MM.1S (cell line): ENCODE results near the gene SLC9C1.

ENCODE experiments used
- DNase-seq: peaks from one replicate; pipeline ENCODE4 v3.0.0-alpha.2; 2015
- H2AFZ ChIP-seq: fragments of 300-600 bp; sonication (generic); 2 replicates; pipeline ENCODE4 v1.6.0; 2016; ENCODE audit warnings: antibody characterized with exemption, low read length
- H3F3A ChIP-seq: fragments of 300-600 bp; sonication (generic); 2 replicates; pipeline ENCODE4 v1.6.1; 2016; ENCODE audit warnings: mild to moderate bottlenecking, antibody characterized with exemption, low read length, moderate library complexity, mixed read lengths; ENCODE audit not compliant: insufficient read depth
- H3K27ac ChIP-seq: fragments of 300-600 bp; sonication (generic); 2 replicates; pipeline ENCODE4 v1.5.1; 2016; ENCODE audit warnings: mild to moderate bottlenecking, low read length
- H3K27me3 ChIP-seq: fragments of 300-600 bp; sonication (generic); replicated peaks from 2 replicates; pipeline ENCODE4 v1.6.0; 2016; ENCODE audit warnings: low read length; ENCODE audit not compliant: insufficient read depth
- H3K36me3 ChIP-seq: fragments of 300-600 bp; sonication (generic); replicated peaks from 2 replicates; pipeline ENCODE4 v1.6.1; 2016; ENCODE audit warnings: mild to moderate bottlenecking, low read length, mixed read lengths; ENCODE audit not compliant: insufficient read depth
- H3K4me1 ChIP-seq: fragments of 300-600 bp; sonication (generic); 2 replicates; pipeline ENCODE4 v1.6.1; 2016; ENCODE audit warnings: low read length, mixed read lengths
- H3K4me2 ChIP-seq: fragments of 300-600 bp; sonication (generic); 2 replicates; pipeline ENCODE4 v1.6.0; 2016; ENCODE audit warnings: low read depth, low read length
- H3K4me3 ChIP-seq: fragments of 300-600 bp; sonication (generic); 2 replicates; pipeline ENCODE4 v1.5.1; 2016; ENCODE audit warnings: low read length, mixed read lengths
- H3K79me2 ChIP-seq: fragments of 300-600 bp; sonication (generic); 2 replicates; pipeline ENCODE4 v1.6.1; 2016; ENCODE audit warnings: mixed run types, low read length, mixed read lengths
- H3K9ac ChIP-seq: fragments of 300-600 bp; sonication (generic); 2 replicates; pipeline ENCODE4 v1.6.1; 2016; ENCODE audit warnings: low read length, mixed read lengths
- H3K9me2 ChIP-seq: fragments of 300-600 bp; sonication (generic); replicated peaks from 2 replicates; pipeline ENCODE4 v1.6.1; 2016; ENCODE audit warnings: mild to moderate bottlenecking, low read length, mixed read lengths; ENCODE audit not compliant: insufficient read depth
- H3K9me3 ChIP-seq: fragments of 300-600 bp; sonication (generic); replicated peaks from 2 replicates; pipeline ENCODE4 v1.6.1; 2016; ENCODE audit warnings: mild to moderate bottlenecking, low read length, mixed read lengths; ENCODE audit not compliant: insufficient read depth
- H4K20me1 ChIP-seq: fragments of 300-600 bp; sonication (generic); 2 replicates; pipeline ENCODE4 v1.6.1; 2016; ENCODE audit warnings: mild to moderate bottlenecking, low read length, moderate library complexity, mixed read lengths; ENCODE audit not compliant: insufficient read depth
- EZH2 ChIP-seq: fragments of 300-600 bp; sonication (generic); optimal IDR thresholded peaks from 2 replicates; pipeline ENCODE3; 2017; ENCODE audit warnings: low read depth, mild to moderate bottlenecking, antibody characterized with exemption, low read length, mixed read lengths
- EZH2phosphoT487 ChIP-seq: fragments of 300-600 bp; sonication (generic); IDR thresholded peaks from 2 replicates; pipeline ENCODE4 v1.6.1; 2018; ENCODE audit warnings: antibody characterized with exemption, low read length
- TF ChIP-seq, protein P1 (sequence below): fragments of 300-600 bp; sonication (generic); IDR thresholded peaks from 2 replicates; pipeline ENCODE4 v1.5.1; 2016; ENCODE audit warnings: antibody characterized with exemption, low read length, mixed read lengths

SLC9C1 gene

DNA sequence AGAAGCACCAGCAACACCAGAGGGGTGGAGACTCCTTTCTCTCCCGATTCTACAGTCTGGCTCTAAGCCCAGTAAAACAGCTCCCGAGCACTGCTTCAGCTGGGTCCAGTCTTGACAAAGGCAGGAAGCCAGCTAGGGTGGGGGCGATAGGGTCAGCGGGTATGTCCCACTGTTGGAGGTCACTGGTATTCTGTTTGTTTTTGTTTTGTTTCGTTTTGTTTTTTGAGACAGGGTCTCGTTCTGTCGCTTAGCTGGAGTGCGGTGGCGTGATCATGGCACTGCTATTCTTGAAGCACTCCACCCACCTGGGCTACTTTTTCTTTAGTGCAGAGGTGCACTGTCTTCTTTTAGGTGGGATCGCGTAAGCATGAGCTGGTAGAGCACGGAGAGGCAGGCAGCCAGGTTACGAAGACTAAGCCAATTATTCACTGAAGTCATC is 177.2 kb downstream of the SLC9C1 start:
- no peak overlapping the region for H2AFZ ChIP-seq
- TF ChIP-seq, protein P1, sequence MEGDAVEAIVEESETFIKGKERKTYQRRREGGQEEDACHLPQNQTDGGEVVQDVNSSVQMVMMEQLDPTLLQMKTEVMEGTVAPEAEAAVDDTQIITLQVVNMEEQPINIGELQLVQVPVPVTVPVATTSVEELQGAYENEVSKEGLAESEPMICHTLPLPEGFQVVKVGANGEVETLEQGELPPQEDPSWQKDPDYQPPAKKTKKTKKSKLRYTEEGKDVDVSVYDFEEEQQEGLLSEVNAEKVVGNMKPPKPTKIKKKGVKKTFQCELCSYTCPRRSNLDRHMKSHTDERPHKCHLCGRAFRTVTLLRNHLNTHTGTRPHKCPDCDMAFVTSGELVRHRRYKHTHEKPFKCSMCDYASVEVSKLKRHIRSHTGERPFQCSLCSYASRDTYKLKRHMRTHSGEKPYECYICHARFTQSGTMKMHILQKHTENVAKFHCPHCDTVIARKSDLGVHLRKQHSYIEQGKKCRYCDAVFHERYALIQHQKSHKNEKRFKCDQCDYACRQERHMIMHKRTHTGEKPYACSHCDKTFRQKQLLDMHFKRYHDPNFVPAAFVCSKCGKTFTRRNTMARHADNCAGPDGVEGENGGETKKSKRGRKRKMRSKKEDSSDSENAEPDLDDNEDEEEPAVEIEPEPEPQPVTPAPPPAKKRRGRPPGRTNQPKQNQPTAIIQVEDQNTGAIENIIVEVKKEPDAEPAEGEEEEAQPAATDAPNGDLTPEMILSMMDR, result no peak
- TF ChIP-seq EZH2phosphoT487, result no peak
- no peak for TF ChIP-seq EZH2
- H3F3A ChIP-seq, result peaks cover 15% of the 10 kb centered on the region
- H3K4me2 ChIP-seq, result no peak overlapping the region
- H3K9ac ChIP-seq, result no peak overlapping the region
- no peak for DNase-seq
- H3K4me3 ChIP-seq, result no peak overlapping the region
- H3K27ac ChIP-seq, result no peak overlapping the region
- H3K27me3 ChIP-seq, result no peaks in the 10 kb centered on the region
- H4K20me1 ChIP-seq, result no peaks in the 10 kb centered on the region
- no peaks in the 10 kb centered on the region for H3K9me3 ChIP-seq
- no peaks in the 10 kb centered on the region for H3K9me2 ChIP-seq
- H3K79me2 ChIP-seq, result peaks cover 13% of the 10 kb centered on the region; the same call in 1 of the 2 replicates
- H3K4me1 ChIP-seq, result peaks cover 51% of the 10 kb centered on the region
- no peaks in the 10 kb centered on the region for H3K36me3 ChIP-seq

GRCh38 chr3:112115806-112116383 is 178.1 kb downstream of the SLC9C1 start:
- Histone ChIP-seq H4K20me1 (no peaks in the 10 kb centered on the region), H3K4me3 (no peak overlapping the region), H3K27me3 (no peaks in the 10 kb centered on the region), H3K27ac (no peak overlapping the region), H3F3A (peaks cover 10% of the 10 kb centered on the region), H2AFZ (no peak overlapping the region), H3K9me3 (no peaks in the 10 kb centered on the region), H3K79me2 (peaks cover 5% of the 10 kb centered on the region; the same call in 1 of the 2 replicates), H3K4me2 (no peak overlapping the region), H3K36me3 (no peaks in the 10 kb centered on the region), H3K9me2 (no peaks in the 10 kb centered on the region), H3K9ac (no peak overlapping the region), H3K4me1 (peaks cover 42% of the 10 kb centered on the region)
- no peak for DNase-seq
- no peak for TF ChIP-seq EZH2
- TF ChIP-seq EZH2phosphoT487, result no peak
- TF ChIP-seq, protein P1, result no peak

- Histone ChIP-seq H3K4me3 (no peak overlapping the region), H3K4me2 (no peak overlapping the region), H3K4me1 (peaks cover 37% of the 10 kb centered on the region), H3K36me3 (no peaks in the 10 kb centered on the region), H3K27ac (no peak overlapping the region), H3K9me3 (no peaks in the 10 kb centered on the region), H2AFZ (no peak overlapping the region), H3K27me3 (no peaks in the 10 kb centered on the region), H3F3A (0 out of 2 replicates have a peak, but pooled peaks cover 5% of the 10 kb centered on the region), H3K9me2 (no peaks in the 10 kb centered on the region), H3K79me2 (peaks cover 5% of the 10 kb centered on the region; the same call in 1 of the 2 replicates), H4K20me1 (no peaks in the 10 kb centered on the region), H3K9ac (no peak overlapping the region)
- TF ChIP-seq, protein P1, result no peak
- TF ChIP-seq EZH2 (no peak), EZH2phosphoT487 (no peak)
- no peak for DNase-seq
Measured at GRCh38 chr3:112115161-112115739, 178.8 kb downstream of the SLC9C1 start.
